K562 (cell line): Measurements from ENCODE around the gene PPP1R9B. TPM values are rescaled to one million over a fixed set of nuclear protein-coding genes. Genes with fewer than 3 reads are reported as not detected.

ENCODE experiments used
- CREM ChIP-seq: IDR thresholded peaks from 2 replicates; pipeline ENCODE4 v1.6.1; 2014; ENCODE audit warnings: antibody characterized with exemption, low read depth
- E2F6 ChIP-seq, 2 experiments: IDR thresholded peaks; 2 replicates each; pipeline ENCODE4 v1.6.1; 2011; ENCODE audit warnings: borderline replicate concordance in 1 of 2, control low read depth in 1 of 2, low read depth in 1 of 2, low read length in 1 of 2, mild to moderate bottlenecking in 1 of 2, mixed read lengths in 1 of 2, moderate library complexity in 1 of 2; ENCODE audit not compliant: insufficient read depth in 1 of 2, insufficient read length in 1 of 2, poor library complexity in 1 of 2, severe bottlenecking in 1 of 2; ENCODE audit errors: extremely low read depth in 1 of 2
- FOXJ2 ChIP-seq: fragments of 200-800 bp; sonication (Bioruptor generic); IDR thresholded peaks from 2 replicates; pipeline ENCODE4 v1.6.1; 2016; ENCODE audit warnings: missing genetic modification characterization, missing compliant biosample characterization
- FOXM1 ChIP-seq, 2 experiments: fragments of 450-650 bp in 1 of 2; sonication (generic) in 1 of 2; formaldehyde crosslinking in 1 of 2; IDR thresholded peaks; 2 replicates each; pipeline versions ENCODE4 v1.6.1 to v1.9.0; 2017 to 2022; ENCODE audit warnings: low read depth in 2 of 2, mild to moderate bottlenecking in 2 of 2, missing genetic modification reagents in 1 of 2, moderate library complexity in 1 of 2
- KDM4B ChIP-seq, 2 experiments: fragments of 450-650 bp in 1 of 2; sonication (generic) in 1 of 2; IDR thresholded peaks; 2 replicates each; pipeline ENCODE4 v1.6.1; 2016 to 2017; ENCODE audit warnings: borderline replicate concordance in 2 of 2, antibody characterized with exemption in 1 of 2, low read depth in 1 of 2, mild to moderate bottlenecking in 1 of 2
- MEF2D ChIP-seq: conservative IDR thresholded peaks from 2 replicates; pipeline ENCODE4 v1.6.1; 2016; ENCODE audit warnings: low read depth, missing genetic modification characterization, missing compliant biosample characterization
- MGA ChIP-seq: fragments of 450-650 bp; IDR thresholded peaks from 2 replicates; pipeline ENCODE4 v1.6.1; 2016; ENCODE audit warnings: mild to moderate bottlenecking, moderate library complexity
- MTA2 ChIP-seq: fragments of 450-650 bp; IDR thresholded peaks from 2 replicates; pipeline ENCODE4 v1.6.1; 2016; ENCODE audit warnings: low read depth
- NFATC3 ChIP-seq: fragments of 450-650 bp; IDR thresholded peaks from 2 replicates; pipeline ENCODE4 v1.6.1; 2017; ENCODE audit warnings: mild to moderate bottlenecking
- ZNF12 ChIP-seq: sonication (generic); formaldehyde crosslinking; IDR thresholded peaks from 2 replicates; pipeline ENCODE4 v1.4.0; 2020; ENCODE audit warnings: mild to moderate bottlenecking, missing genetic modification reagents
- ZNF830 ChIP-seq: fragments of 250-450 bp; sonication (Bioruptor Pico); IDR thresholded peaks from 2 replicates; pipeline ENCODE4 v1.5.0; 2021; ENCODE audit warnings: mild to moderate bottlenecking
- polyA plus RNA-seq, 8 experiments: library from polyadenylated mRNA; depleted of rRNA in 4 of 8; stranded (reverse) in 5 of 8; unstranded in 3 of 8; fragments of >200 nt; fragmentation: Nextera tagmentation in 2 of 8; fragmentation: Illumina TruSeq in 1 of 8; extraction: Ambion mirVana in 2 of 8; extraction: Trizol in 1 of 8; gene quantifications; 2 replicates each; pipeline versions ENCODE4 v1.2.1 to v1.2.3, GENCODE V29; 2011 to 2014; ENCODE audit warnings: inconsistent platforms in 1 of 8, missing spikeins in 1 of 8
- total RNA-seq, 7 experiments: library from RNA; depleted of rRNA in 6 of 7; stranded (reverse); fragments of >200 nt in 6 of 7; fragmentation: Illumina TruSeq in 2 of 7; extraction: Trizol in 2 of 7; gene quantifications; 2 replicates each; pipeline versions ENCODE4 v1.2.1 to v1.2.3, GENCODE V29; 2011 to 2021; ENCODE audit warnings: low replicate concordance in 1 of 7

PPP1R9B gene
- total and polyA plus RNA-seq, 9 of the 15 experiments (the other 6 are each of a cell fraction or from before 2014, with no cell fraction given): 0.10 to 63.5 (median 24.7) TPM

GRCh38 chr17:50101346-50102163 lies 48.9 kb downstream of the PPP1R9B start (continued):
- TF ChIP-seq ZNF12 (CRISPR knock-in tag): no peak
- peak; percentile 43; the same call in 1 of the 2 replicates for TF ChIP-seq CREM
- peak; percentile 20; the same call in 1 of the 2 replicates for TF ChIP-seq MGA
- 0 out of 4 replicates have a peak, but pooled peaks of 1 of the 2 experiments have one; percentile 43 for TF ChIP-seq KDM4B (IDR thresholded peaks at IDR 0.05; ENCODE audit: borderline replicate concordance in 2 of 2, low read depth in 1 of 2)
- no peak for TF ChIP-seq FOXJ2 (tag)
- TF ChIP-seq MEF2D (tag): 0 out of 2 replicates have a peak, but pooled peaks have one; percentile 22
- TF ChIP-seq FOXM1 (IDR thresholded peaks at IDR 0.05; ENCODE audit: low read depth): no peak
- TF ChIP-seq FOXM1 (CRISPR knock-in tag; IDR thresholded peaks at IDR 0.05; ENCODE audit: low read depth): no peak
- TF ChIP-seq NFATC3: no peak
- TF ChIP-seq ZNF830: no peak
- peak; percentile 34; the same call in 1 of the 2 replicates for TF ChIP-seq MTA2
- TF ChIP-seq E2F6 (IDR thresholded peaks at IDR 0.05; ENCODE audit: borderline replicate concordance in 1 of 2, extremely low read depth in 1 of 2, insufficient read depth in 1 of 2, insufficient read length in 1 of 2, low read depth in 1 of 2, low read length in 1 of 2, poor library complexity in 1 of 2, severe bottlenecking in 1 of 2): peak in 1 of 2 experiments; percentile 6
